ENCODE measurements around the gene RND3. TPM values are rescaled to one million over a fixed set of nuclear protein-coding genes. Genes with fewer than 3 reads are reported as not detected.
A peak's percentile ranks its signal among the peaks of the same experiment; 100 is the strongest.

The RND3 gene
- total RNA-seq, result not detected

DNA sequence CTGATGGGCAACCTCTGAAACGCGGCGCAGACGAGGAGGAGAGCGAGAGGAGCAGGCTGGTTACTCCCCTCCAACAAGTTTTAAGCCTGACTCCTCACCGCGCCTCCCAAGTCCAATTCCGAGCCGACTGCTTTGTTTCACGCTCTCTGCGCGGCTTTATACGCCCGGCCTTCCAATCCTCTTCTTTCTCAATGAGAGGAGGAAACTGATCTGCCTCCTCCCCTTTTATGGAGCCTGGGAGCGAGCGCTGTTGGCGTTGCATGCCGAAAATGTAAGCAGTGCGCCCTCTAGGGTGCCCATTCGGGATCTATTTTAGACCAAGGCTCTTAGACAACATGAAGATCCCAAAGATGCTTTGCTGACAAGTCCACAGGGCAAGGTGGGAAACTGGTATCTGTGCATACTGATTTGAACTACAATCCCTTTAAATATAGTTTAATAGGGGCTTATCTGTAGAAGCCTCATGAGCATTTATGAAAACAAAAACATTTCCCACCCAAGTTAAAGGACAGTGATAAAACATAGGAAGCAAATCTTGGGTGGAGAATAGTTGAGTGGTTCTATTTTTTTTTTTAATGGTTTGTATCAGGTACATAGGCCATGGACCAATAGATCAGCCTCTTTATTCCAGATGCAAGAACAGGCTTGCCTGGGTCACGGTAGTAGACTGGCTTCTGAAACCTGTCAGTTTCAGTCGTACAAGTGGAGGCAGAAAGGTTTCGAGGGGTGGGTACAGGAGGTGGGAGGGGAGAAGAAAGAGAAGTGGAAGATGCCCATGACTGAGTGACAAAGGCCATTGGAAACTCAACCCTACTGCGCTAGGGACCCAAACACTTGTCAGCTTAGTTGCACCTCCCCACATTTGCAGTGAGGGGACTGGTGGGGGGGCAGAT lies at the start of gene RND3:
RND3 (minus strand) TSS at position 131 of the 893 bp plus-strand sequence. CDS start 250 bp downstream, outside the sequence.
- H3K36me3 Mint-ChIP-seq (ENCODE audit: low read depth), result no peaks in the 10 kb centered on the region
- ChIA-PET POLR2A (interaction anchor here (0.6 kb wide), 1 partner anchor 41 kb away, joined by 3 read pairs; no protein-coding TSS in a partner anchor), CTCF (no interaction called here)
- peaks cover 57% of the 10 kb centered on the region for H3K27me3 Mint-ChIP-seq
- peak within 1 kb of the TSS; percentile 34 for H3K4me3 Mint-ChIP-seq
- peaks cover 10% of the 10 kb centered on the region for H3K4me1 Mint-ChIP-seq
- DNase-seq (peak; percentile 81), ATAC-seq (peak; percentile 75)
- intact Hi-C loops (cut with DNase I, micrococcal nuclease), result loop anchor here (1.0 kb wide), 1 partner anchor 890 kb away; no protein-coding TSS in a partner anchor
- no peaks in the 10 kb centered on the region for H3K9me3 Mint-ChIP-seq (ENCODE audit: low read depth)
- H3K27ac Mint-ChIP-seq, result no peak within 1 kb of the TSS

- no peak overlapping the region for H3K27ac Mint-ChIP-seq
- no peak overlapping the region for H3K4me3 Mint-ChIP-seq
- ChIA-PET POLR2A (no interaction called here), CTCF (no interaction called here)
- no peaks in the 10 kb centered on the region for H3K36me3 Mint-ChIP-seq (ENCODE audit: low read depth)
- no peaks in the 10 kb centered on the region for H3K4me1 Mint-ChIP-seq
- no peaks in the 10 kb centered on the region for H3K9me3 Mint-ChIP-seq (ENCODE audit: low read depth)
- DNase-seq (no peak), ATAC-seq (no peak)
- H3K27me3 Mint-ChIP-seq, result no peaks in the 10 kb centered on the region
- intact Hi-C loops (cut with DNase I, micrococcal nuclease), result no loop called here
Observed at GRCh38 chr2:150535176-150535575, 47.7 kb upstream of the RND3 start.

- Mint-ChIP-seq H3K4me1 (no peaks in the 10 kb centered on the region), H3K27ac (no peak overlapping the region), H3K9me3 (ENCODE audit: low read depth) (no peaks in the 10 kb centered on the region), H3K4me3 (no peak overlapping the region), H3K36me3 (ENCODE audit: low read depth) (no peaks in the 10 kb centered on the region), H3K27me3 (no peaks in the 10 kb centered on the region)
- no peak for DNase-seq
- CTCF ChIA-PET, result no interaction called here
- no peak for ATAC-seq
- intact Hi-C loops (cut with DNase I, micrococcal nuclease), result no loop called here
- POLR2A ChIA-PET, result no interaction called here
Observed at GRCh38 chr2:150532879-150533278, 45.4 kb upstream of the RND3 start.

DNA sequence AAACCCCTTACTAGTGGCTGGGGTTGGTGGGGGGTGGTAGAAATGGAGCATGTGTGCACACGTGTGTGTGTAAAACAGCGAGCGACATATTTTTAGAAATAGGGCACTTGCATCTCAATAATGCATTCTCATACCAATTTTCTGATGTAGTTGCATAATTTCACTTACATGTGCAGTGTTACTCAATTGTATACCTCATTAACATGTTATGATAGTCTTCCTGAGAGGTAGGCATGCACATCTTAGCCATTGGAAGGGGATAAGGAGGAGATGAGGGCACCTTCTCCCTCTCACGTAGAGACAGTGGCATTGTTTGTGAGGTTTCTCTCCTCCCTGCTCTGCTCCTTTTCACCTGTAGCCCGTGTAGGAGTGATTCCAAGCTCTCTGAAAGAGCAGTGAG lies 44.6 kb upstream of the RND3 start:
- no peak for ATAC-seq
- POLR2A ChIA-PET, result no interaction called here

DNA sequence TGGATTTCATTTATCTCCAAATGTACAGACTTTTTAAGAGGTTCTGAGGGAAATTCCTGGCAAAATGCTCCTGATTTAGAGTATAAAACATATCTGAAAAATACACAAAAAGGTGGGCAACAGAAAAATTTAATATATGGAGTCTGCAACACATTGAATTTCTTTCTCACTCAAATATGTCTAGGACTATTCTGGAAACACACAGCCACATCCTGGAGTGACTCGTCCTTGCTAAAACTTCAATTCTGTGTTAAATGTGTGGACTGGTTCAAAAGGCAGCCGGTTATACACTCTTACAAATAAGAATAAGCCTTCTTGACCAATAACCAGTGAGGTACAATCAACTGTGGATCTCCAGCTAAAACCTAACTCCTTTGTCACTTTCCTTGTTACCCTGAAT lies 44.1 kb upstream of the RND3 start:
- CTCF ChIA-PET, result no interaction called here
- POLR2A ChIA-PET, result no interaction called here
- Mint-ChIP-seq H3K36me3 (ENCODE audit: low read depth) (no peaks in the 10 kb centered on the region), H3K27ac (no peak overlapping the region), H3K4me3 (no peak overlapping the region), H3K9me3 (ENCODE audit: low read depth) (no peaks in the 10 kb centered on the region), H3K4me1 (no peaks in the 10 kb centered on the region), H3K27me3 (no peaks in the 10 kb centered on the region)
- DNase-seq (no peak), ATAC-seq (no peak)
- intact Hi-C loops (cut with DNase I, micrococcal nuclease), result no loop called here

More for the DNA sequence above, 44.6 kb upstream of the RND3 start:
- no peaks in the 10 kb centered on the region for H3K27me3 Mint-ChIP-seq
- CTCF ChIA-PET, result no interaction called here
- no peak overlapping the region for H3K4me3 Mint-ChIP-seq
- no peak overlapping the region for H3K27ac Mint-ChIP-seq
- DNase-seq, result no peak
- H3K36me3 Mint-ChIP-seq (ENCODE audit: low read depth), result no peaks in the 10 kb centered on the region
- H3K4me1 Mint-ChIP-seq, result no peaks in the 10 kb centered on the region
- intact Hi-C loops (cut with DNase I, micrococcal nuclease), result no loop called here
- no peaks in the 10 kb centered on the region for H3K9me3 Mint-ChIP-seq (ENCODE audit: low read depth)

DNA sequence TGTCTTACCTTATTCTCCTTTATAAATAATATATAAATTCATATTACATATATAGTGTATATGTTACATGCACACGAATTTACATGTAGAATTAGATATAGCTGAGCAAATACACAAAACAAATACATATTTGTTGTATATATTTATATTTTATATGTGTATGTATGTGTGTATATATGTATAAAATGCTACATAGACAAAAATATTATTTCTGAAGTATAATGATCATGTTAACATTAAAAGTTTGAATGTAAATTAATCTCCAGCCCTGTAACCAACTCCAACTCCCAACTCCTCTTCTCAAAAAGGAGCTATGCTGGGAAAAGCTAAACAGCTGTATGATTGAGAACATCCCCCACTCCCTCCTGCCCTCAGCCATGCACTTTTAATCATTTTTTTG lies 42.7 kb upstream of the RND3 start:
- no peaks in the 10 kb centered on the region for H3K4me1 Mint-ChIP-seq
- H3K27me3 Mint-ChIP-seq, result no peaks in the 10 kb centered on the region

GRCh38 chr2:150528861-150529801 lies 41.7 kb upstream of the RND3 start:
- Mint-ChIP-seq H3K4me3 (no peak overlapping the region), H3K9me3 (ENCODE audit: low read depth) (no peaks in the 10 kb centered on the region), H3K27ac (no peak overlapping the region), H3K4me1 (no peaks in the 10 kb centered on the region), H3K27me3 (no peaks in the 10 kb centered on the region), H3K36me3 (ENCODE audit: low read depth) (no peaks in the 10 kb centered on the region)
- ChIA-PET CTCF (no interaction called here), POLR2A (no interaction called here)
- no peak for DNase-seq
- peak; percentile 39 for ATAC-seq
- intact Hi-C loops (cut with DNase I, micrococcal nuclease), result no loop called here

More for the DNA sequence above, 42.7 kb upstream of the RND3 start:
- no peaks in the 10 kb centered on the region for H3K9me3 Mint-ChIP-seq (ENCODE audit: low read depth)
- intact Hi-C loops (cut with DNase I, micrococcal nuclease), result no loop called here
- ATAC-seq (no peak), DNase-seq (no peak)
- no peak overlapping the region for H3K4me3 Mint-ChIP-seq
- no peak overlapping the region for H3K27ac Mint-ChIP-seq
- ChIA-PET POLR2A (no interaction called here), CTCF (no interaction called here)
- no peaks in the 10 kb centered on the region for H3K36me3 Mint-ChIP-seq (ENCODE audit: low read depth)

- Mint-ChIP-seq H3K4me1 (no peaks in the 10 kb centered on the region), H3K27me3 (no peaks in the 10 kb centered on the region), H3K36me3 (ENCODE audit: low read depth) (no peaks in the 10 kb centered on the region), H3K27ac (no peak overlapping the region), H3K9me3 (ENCODE audit: low read depth) (peaks cover 7% of the 10 kb centered on the region), H3K4me3 (no peak overlapping the region)
- DNase-seq, result no peak
- ATAC-seq, result no peak
- intact Hi-C loops (cut with DNase I, micrococcal nuclease), result no loop called here
- POLR2A ChIA-PET, result no interaction called here
- CTCF ChIA-PET, result no interaction called here
Observed at GRCh38 chr2:150526827-150527226, 39.4 kb upstream of the RND3 start.

GRCh38 chr2:150526006-150526405 lies 38.5 kb upstream of the RND3 start:
- CTCF ChIA-PET, result interaction anchor here (0.6 kb wide), 1 partner anchor 40 kb away, joined by 3 read pairs; no protein-coding TSS in a partner anchor
- Mint-ChIP-seq H3K36me3 (ENCODE audit: low read depth) (no peaks in the 10 kb centered on the region), H3K9me3 (ENCODE audit: low read depth) (peaks cover 7% of the 10 kb centered on the region), H3K27ac (no peak overlapping the region), H3K4me3 (no peak overlapping the region), H3K4me1 (no peaks in the 10 kb centered on the region), H3K27me3 (peaks cover 4% of the 10 kb centered on the region)
- intact Hi-C loops (cut with DNase I, micrococcal nuclease), result no loop called here
- POLR2A ChIA-PET, result no interaction called here
- ATAC-seq, result no peak
- no peak for DNase-seq

DNA sequence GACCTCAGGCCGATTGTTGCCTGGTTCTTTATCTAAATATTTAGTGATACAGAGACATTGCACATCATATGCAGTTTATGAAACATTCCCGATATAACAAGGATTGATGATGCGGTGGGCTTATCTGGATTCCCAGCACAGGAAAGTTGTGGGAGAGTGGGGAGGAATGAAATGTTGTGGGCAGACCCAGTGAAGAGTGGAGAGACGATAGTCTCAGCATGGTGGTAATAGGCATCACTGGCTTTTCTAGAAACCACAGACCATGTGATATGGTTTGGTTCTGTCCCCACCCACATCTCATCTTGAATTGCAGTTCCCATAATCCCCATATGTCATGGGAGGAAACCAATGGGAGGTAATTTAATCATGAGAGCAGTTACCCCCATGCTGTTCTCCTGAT lies 34.8 kb upstream of the RND3 start:
- CTCF ChIA-PET, result no interaction called here

GRCh38 chr2:150520887-150521664 lies 33.6 kb upstream of the RND3 start:
- ATAC-seq (no peak), DNase-seq (no peak)
- no peak overlapping the region for H3K27ac Mint-ChIP-seq

More for the DNA sequence above, 34.8 kb upstream of the RND3 start:
- H3K4me1 Mint-ChIP-seq, result no peaks in the 10 kb centered on the region
- H3K36me3 Mint-ChIP-seq (ENCODE audit: low read depth), result no peaks in the 10 kb centered on the region
- POLR2A ChIA-PET, result no interaction called here
- DNase-seq (no peak), ATAC-seq (no peak)
- intact Hi-C loops (cut with DNase I, micrococcal nuclease), result no loop called here
- peaks cover 7% of the 10 kb centered on the region for H3K9me3 Mint-ChIP-seq (ENCODE audit: low read depth)
- H3K4me3 Mint-ChIP-seq, result no peak overlapping the region
- peaks cover 4% of the 10 kb centered on the region for H3K27me3 Mint-ChIP-seq
- no peak overlapping the region for H3K27ac Mint-ChIP-seq

More at GRCh38 chr2:150520887-150521664, 33.6 kb upstream of the RND3 start:
- no peak overlapping the region for H3K4me3 Mint-ChIP-seq
- intact Hi-C loops (cut with DNase I, micrococcal nuclease), result no loop called here
- H3K27me3 Mint-ChIP-seq, result peaks cover 4% of the 10 kb centered on the region
- H3K4me1 Mint-ChIP-seq, result no peaks in the 10 kb centered on the region
- ChIA-PET POLR2A (no interaction called here), CTCF (no interaction called here)
- H3K9me3 Mint-ChIP-seq (ENCODE audit: low read depth), result peaks cover 7% of the 10 kb centered on the region
- H3K36me3 Mint-ChIP-seq (ENCODE audit: low read depth), result no peaks in the 10 kb centered on the region
